Measurements from ENCODE around the gene CDS2. TPM values are rescaled to one million over a fixed set of nuclear protein-coding genes. Genes with fewer than 3 reads are reported as not detected.
A peak's percentile ranks its signal among the peaks of the same experiment; 100 is the strongest.

Gene CDS2
- total RNA-seq, 2 experiments from 2014 or later: 23.2 to 24.1 TPM

DNA sequence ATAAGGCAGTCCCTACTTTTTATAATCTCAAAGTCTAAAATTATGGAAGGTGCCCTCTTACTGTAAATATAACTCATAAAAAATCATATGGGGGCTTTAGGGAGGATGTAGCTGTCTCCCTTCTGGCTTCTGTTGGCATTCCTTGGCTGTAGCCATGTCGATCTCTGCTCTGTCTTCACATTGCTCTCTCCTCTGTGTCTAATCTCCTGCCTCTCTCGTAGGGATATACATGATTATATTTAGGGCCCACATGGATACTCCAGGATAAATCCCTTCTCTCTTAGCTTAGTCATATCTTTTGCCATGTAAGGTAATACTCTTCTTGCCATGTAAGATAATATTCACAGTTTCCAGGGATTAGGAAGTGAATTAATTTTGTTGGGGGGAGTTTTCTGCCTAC is 28.6 kb downstream of the CDS2 start:
- Mint-ChIP-seq H3K9me3 (no peaks in the 10 kb centered on the region), H3K27me3 (ENCODE audit: low read depth) (no peaks in the 10 kb centered on the region), H3K27ac (no peak overlapping the region), H3K4me1 (ENCODE audit: low read depth) (peaks cover 49% of the 10 kb centered on the region), H3K36me3 (ENCODE audit: low read depth) (peaks cover 6% of the 10 kb centered on the region), H3K4me3 (no peak overlapping the region)
- no peak for DNase-seq
- CTCF ChIA-PET: interaction anchor here (1.2 to 1.8 kb wide), 2 partner anchors 11 to 50 kb away, joined by 8 read pairs; no protein-coding TSS in a partner anchor
- intact Hi-C loops (cut with micrococcal nuclease): no loop called here

- DNase-seq: no peak
- Mint-ChIP-seq H3K36me3 (ENCODE audit: low read depth) (peaks cover 4% of the 10 kb centered on the region), H3K27me3 (ENCODE audit: low read depth) (no peaks in the 10 kb centered on the region), H3K9me3 (no peaks in the 10 kb centered on the region), H3K4me3 (no peak overlapping the region), H3K4me1 (ENCODE audit: low read depth) (peaks cover 58% of the 10 kb centered on the region), H3K27ac (no peak overlapping the region)
- CTCF ChIA-PET: interaction anchor here (0.9 to 1.8 kb wide), 4 partner anchors 12 to 49 kb away, joined by 3 to 8 read pairs (median 4); no protein-coding TSS in a partner anchor
- intact Hi-C loops (cut with micrococcal nuclease): no loop called here
Observed at GRCh38 chr20:5156675-5157448, 30.1 kb downstream of the CDS2 start.

GRCh38 chr20:5159928-5160327 is 33.1 kb downstream of the CDS2 start:
- H3K27ac Mint-ChIP-seq: no peak overlapping the region
- H3K9me3 Mint-ChIP-seq: no peaks in the 10 kb centered on the region
- DNase-seq: no peak
- intact Hi-C loops (cut with micrococcal nuclease): no loop called here
- CTCF ChIA-PET: no interaction called here
- H3K4me3 Mint-ChIP-seq: no peak overlapping the region
- H3K27me3 Mint-ChIP-seq (ENCODE audit: low read depth): no peaks in the 10 kb centered on the region
- H3K36me3 Mint-ChIP-seq (ENCODE audit: low read depth): no peaks in the 10 kb centered on the region
- peaks cover 49% of the 10 kb centered on the region for H3K4me1 Mint-ChIP-seq (ENCODE audit: low read depth)

DNA sequence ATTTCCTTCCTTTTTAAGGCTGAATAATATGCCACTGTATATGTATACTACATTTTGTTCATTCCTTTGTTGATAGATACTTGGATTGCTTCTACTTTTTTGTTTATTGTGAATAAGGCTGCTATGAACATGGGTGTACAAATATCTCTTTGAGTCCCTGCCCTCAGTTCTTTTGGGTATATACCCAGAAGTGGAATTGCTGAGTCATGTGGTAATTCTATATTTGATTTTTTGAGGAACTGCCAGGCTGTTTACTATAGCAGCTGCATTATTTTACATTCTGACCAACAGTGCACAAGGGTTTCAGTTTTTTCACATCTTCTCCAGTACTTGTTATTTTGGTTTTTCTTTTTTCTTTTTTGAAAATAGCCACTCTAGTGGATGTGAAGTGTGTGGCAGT is 34.1 kb downstream of the CDS2 start:
- intact Hi-C loops (cut with micrococcal nuclease): no loop called here
- H3K36me3 Mint-ChIP-seq (ENCODE audit: low read depth): no peaks in the 10 kb centered on the region
- no peaks in the 10 kb centered on the region for H3K27me3 Mint-ChIP-seq (ENCODE audit: low read depth)
- H3K27ac Mint-ChIP-seq: no peak overlapping the region
- peaks cover 50% of the 10 kb centered on the region for H3K4me1 Mint-ChIP-seq (ENCODE audit: low read depth)
- no peaks in the 10 kb centered on the region for H3K9me3 Mint-ChIP-seq
- no peak overlapping the region for H3K4me3 Mint-ChIP-seq
- CTCF ChIA-PET: interaction anchor here (1.3 kb wide), 1 partner anchor 62 kb away, joined by 3 read pairs; no protein-coding TSS in a partner anchor
- no peak for DNase-seq

DNA sequence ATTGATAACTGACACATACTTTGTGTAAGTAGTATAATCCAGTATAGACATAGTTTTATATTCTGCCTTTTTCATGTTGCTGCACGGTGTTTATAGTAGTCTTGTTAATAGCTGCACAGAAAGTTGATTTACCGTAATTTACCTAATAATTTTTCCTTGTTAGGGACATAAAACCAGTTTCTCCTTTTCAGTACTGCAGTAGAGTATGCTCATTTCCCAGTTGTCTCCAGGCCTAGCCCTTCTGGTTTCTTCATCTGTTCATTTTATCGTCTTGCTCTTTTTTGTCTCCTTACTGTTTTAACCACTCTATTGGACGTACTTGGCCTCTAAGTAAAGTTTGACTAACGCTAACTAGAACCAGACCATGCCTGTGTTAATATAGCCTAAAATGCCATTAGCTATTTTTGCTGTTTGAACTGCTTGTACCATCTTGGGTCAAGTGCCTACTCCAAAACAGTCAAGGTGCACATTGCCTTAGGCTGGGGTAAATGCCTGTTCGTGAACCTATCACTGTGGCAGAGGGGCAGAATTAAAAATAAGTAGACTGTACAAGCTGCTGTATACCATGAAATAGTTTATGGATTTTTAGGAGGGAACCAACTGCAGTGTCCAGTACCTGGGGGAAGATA is 34.8 kb downstream of the CDS2 start:
- Mint-ChIP-seq H3K4me3 (no peak overlapping the region), H3K27me3 (ENCODE audit: low read depth) (no peaks in the 10 kb centered on the region), H3K27ac (no peak overlapping the region), H3K36me3 (ENCODE audit: low read depth) (no peaks in the 10 kb centered on the region), H3K4me1 (ENCODE audit: low read depth) (peaks cover 52% of the 10 kb centered on the region), H3K9me3 (no peaks in the 10 kb centered on the region)
- no peak for DNase-seq
- intact Hi-C loops (cut with micrococcal nuclease): no loop called here
- CTCF ChIA-PET: interaction anchor here (1.3 kb wide), 1 partner anchor 61 kb away, joined by 3 read pairs; no protein-coding TSS in a partner anchor

- Mint-ChIP-seq H3K27ac (no peak overlapping the region), H3K36me3 (ENCODE audit: low read depth) (no peaks in the 10 kb centered on the region), H3K4me1 (ENCODE audit: low read depth) (peaks cover 72% of the 10 kb centered on the region), H3K9me3 (no peaks in the 10 kb centered on the region), H3K4me3 (no peak overlapping the region), H3K27me3 (ENCODE audit: low read depth) (no peaks in the 10 kb centered on the region)
- intact Hi-C loops (cut with micrococcal nuclease): no loop called here
- CTCF ChIA-PET: interaction anchor here (2.8 to 3.0 kb wide), 2 partner anchors 10 to 38 kb away, joined by 8 to 10 read pairs; partner anchors contain the start of gene CDS2
- no peak for DNase-seq
Observed at GRCh38 chr20:5164645-5165625, 38.1 kb downstream of the CDS2 start.

GRCh38 chr20:5168651-5169396 is 42.0 kb downstream of the CDS2 start:
- H3K36me3 Mint-ChIP-seq (ENCODE audit: low read depth): no peaks in the 10 kb centered on the region
- H3K9me3 Mint-ChIP-seq: no peaks in the 10 kb centered on the region
- CTCF ChIA-PET: interaction anchor here (1.0 to 4.2 kb wide), 5 partner anchors 24 to 51 kb away, joined by 3 to 18 read pairs (median 5); partner anchors contain the start of gene CDS2
- intact Hi-C loops (cut with micrococcal nuclease): loop anchor here (2.0 kb wide), 1 partner anchor 20 kb away; no protein-coding TSS in a partner anchor
- no peak overlapping the region for H3K4me3 Mint-ChIP-seq
- peak; percentile 16 for DNase-seq
- H3K27me3 Mint-ChIP-seq (ENCODE audit: low read depth): no peaks in the 10 kb centered on the region
- peak overlapping the region; percentile 47 for H3K27ac Mint-ChIP-seq
- H3K4me1 Mint-ChIP-seq (ENCODE audit: low read depth): peaks cover 66% of the 10 kb centered on the region

DNA sequence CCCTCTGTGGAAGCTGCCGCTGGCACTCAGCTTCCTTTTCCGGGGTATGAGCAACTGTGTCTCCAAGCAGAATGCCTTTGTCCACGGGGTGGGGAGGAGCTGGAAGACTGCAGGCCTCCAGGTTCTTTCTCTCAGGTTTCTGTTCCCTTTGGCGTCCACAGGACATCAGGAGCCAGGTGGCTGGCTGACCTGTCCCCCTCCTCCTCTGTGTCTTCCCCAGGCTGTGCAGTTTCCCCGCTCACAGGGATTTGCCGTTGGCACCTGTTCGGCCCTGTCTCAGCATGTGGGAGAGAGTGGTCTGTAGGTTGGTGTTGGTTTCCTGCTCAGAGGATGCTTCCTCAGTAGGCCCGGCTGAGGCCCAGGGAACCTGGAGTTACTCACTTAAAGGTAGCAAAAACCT is 43.5 kb downstream of the CDS2 start:
- H3K36me3 Mint-ChIP-seq (ENCODE audit: low read depth): no peaks in the 10 kb centered on the region
- H3K9me3 Mint-ChIP-seq: no peaks in the 10 kb centered on the region
- H3K27me3 Mint-ChIP-seq (ENCODE audit: low read depth): no peaks in the 10 kb centered on the region
- no peak overlapping the region for H3K27ac Mint-ChIP-seq
- H3K4me1 Mint-ChIP-seq (ENCODE audit: low read depth): peaks cover 55% of the 10 kb centered on the region
- intact Hi-C loops (cut with micrococcal nuclease): no loop called here
- no peak overlapping the region for H3K4me3 Mint-ChIP-seq
- DNase-seq: no peak
- CTCF ChIA-PET: interaction anchor here (0.6 to 1.1 kb wide), 2 partner anchors 53 to 443 kb away, joined by 3 to 4 read pairs; no protein-coding TSS in a partner anchor

GRCh38 chr20:5171064-5171789 is 44.4 kb downstream of the CDS2 start:
- no peak overlapping the region for H3K4me3 Mint-ChIP-seq
- intact Hi-C loops (cut with micrococcal nuclease): no loop called here
- CTCF ChIA-PET: interaction anchor here (0.6 to 1.2 kb wide), 5 partner anchors 21 to 444 kb away, joined by 3 to 7 read pairs (median 4); partner anchors contain the start of gene CDS2
- no peaks in the 10 kb centered on the region for H3K9me3 Mint-ChIP-seq
- no peaks in the 10 kb centered on the region for H3K27me3 Mint-ChIP-seq (ENCODE audit: low read depth)
- no peak for DNase-seq
- peaks cover 47% of the 10 kb centered on the region for H3K4me1 Mint-ChIP-seq (ENCODE audit: low read depth)
- no peaks in the 10 kb centered on the region for H3K36me3 Mint-ChIP-seq (ENCODE audit: low read depth)
- no peak overlapping the region for H3K27ac Mint-ChIP-seq

- intact Hi-C loops (cut with micrococcal nuclease): no loop called here
- CTCF ChIA-PET: interaction anchor here (0.9 to 1.2 kb wide), 3 partner anchors 21 to 45 kb away, joined by 3 to 7 read pairs (median 4); partner anchors contain the start of gene CDS2
- no peak for DNase-seq
- peaks cover 42% of the 10 kb centered on the region for H3K4me1 Mint-ChIP-seq (ENCODE audit: low read depth)
- H3K27ac Mint-ChIP-seq: no peak overlapping the region
- no peaks in the 10 kb centered on the region for H3K36me3 Mint-ChIP-seq (ENCODE audit: low read depth)
- no peak overlapping the region for H3K4me3 Mint-ChIP-seq
- H3K27me3 Mint-ChIP-seq (ENCODE audit: low read depth): no peaks in the 10 kb centered on the region
- H3K9me3 Mint-ChIP-seq: no peaks in the 10 kb centered on the region
Observed at GRCh38 chr20:5171790-5172164, 45.0 kb downstream of the CDS2 start.

GRCh38 chr20:5172167-5172601 is 45.4 kb downstream of the CDS2 start:
- no peak overlapping the region for H3K4me3 Mint-ChIP-seq
- H3K9me3 Mint-ChIP-seq: no peaks in the 10 kb centered on the region
- no peaks in the 10 kb centered on the region for H3K36me3 Mint-ChIP-seq (ENCODE audit: low read depth)
- intact Hi-C loops (cut with micrococcal nuclease): no loop called here
- peaks cover 38% of the 10 kb centered on the region for H3K4me1 Mint-ChIP-seq (ENCODE audit: low read depth)
- no peaks in the 10 kb centered on the region for H3K27me3 Mint-ChIP-seq (ENCODE audit: low read depth)
- no peak overlapping the region for H3K27ac Mint-ChIP-seq
- CTCF ChIA-PET: interaction anchor here (0.9 kb wide), 1 partner anchor 25 kb away, joined by 4 read pairs; no protein-coding TSS in a partner anchor
- DNase-seq: no peak

Data from activated naive CD4-positive, alpha-beta T cell treated with anti-CD3 and anti-CD28 coated beads for 36 hours (primary cell).